ENCODE measurements around the gene TRIM7.

- TF ChIP-seq POLR2A (IDR thresholded peaks at IDR 0.05) (no peak), CTCF (IDR thresholded peaks at IDR 0.05) (no peak), EP300 (IDR thresholded peaks at IDR 0.05) (no peak)
Measured at GRCh38 chr5:181243018-181243563, 38.1 kb upstream of the TRIM7 start.
